SKM-1 treated with dmso at 0.1 percent for 144 hours (cell line): Measurements from ENCODE around the gene RHOB.
"Not testable (repeated sequence)": the region's sequence is repeated elsewhere in the genome, so short reads cannot be mapped to it uniquely, and the experiment has no call there.

Source experiments
- DNase-seq: peaks from one replicate; lab custom pipeline; 2025; ENCODE audit not compliant: unreplicated experiment; lab: John Stamatoyannopoulos, UW

The RHOB gene

DNA sequence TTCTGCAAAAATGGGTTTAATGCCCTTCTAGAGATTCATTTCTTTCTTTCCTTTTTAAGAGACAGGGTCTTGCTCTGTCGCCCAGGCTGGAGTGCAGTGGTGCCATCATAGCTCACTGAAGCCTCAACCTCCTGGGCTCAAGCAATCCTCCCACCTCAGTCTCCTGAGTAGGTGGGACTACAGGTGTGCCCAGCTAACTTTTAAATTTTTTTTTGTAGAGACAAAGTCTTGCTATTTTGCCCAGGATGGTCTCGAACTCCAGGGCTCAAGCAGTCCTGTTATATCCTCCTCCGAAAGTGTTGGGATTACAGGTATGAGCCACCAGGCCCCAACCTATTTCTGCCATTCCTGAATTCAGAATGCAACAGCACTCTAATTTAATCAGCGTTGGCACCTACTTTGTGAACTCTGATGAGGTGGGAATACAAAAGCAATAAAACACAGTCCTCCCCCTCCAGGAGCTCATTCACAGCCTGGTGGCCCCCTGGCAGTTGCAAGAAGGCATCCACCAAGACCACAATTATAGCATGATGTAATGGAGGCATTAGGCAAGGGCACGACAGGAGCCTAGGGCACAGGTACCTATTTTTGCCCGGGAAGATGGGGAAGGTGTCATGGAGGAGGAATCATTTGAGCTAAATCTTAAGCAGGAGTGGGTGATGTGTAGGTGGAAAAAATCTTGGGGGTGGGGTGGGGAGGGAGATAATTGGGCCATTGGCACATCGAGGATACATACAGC, 5.1 kb downstream of the RHOB start:
- no peak for DNase-seq

DNA sequence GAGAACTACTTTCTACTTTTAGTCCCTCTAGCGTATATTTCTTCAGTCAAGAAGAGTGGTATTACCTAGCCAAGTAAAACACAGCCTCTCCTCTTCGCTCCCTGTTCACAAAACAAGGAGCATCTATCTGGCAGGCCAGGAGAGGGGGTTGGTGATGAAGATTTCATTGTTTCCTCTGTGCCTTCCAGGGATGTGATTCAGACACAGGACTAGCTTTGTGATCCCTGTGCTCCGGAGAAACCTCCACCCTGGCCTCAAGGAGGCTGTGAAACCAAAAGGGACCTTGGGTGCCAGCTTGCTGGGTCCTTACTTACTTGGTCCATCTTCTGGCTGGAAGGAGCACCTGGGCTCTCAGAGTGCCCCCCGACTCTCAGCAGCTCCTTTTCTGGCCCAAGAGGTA, 5.7 kb downstream of the RHOB start:
- no peak for DNase-seq

DNA sequence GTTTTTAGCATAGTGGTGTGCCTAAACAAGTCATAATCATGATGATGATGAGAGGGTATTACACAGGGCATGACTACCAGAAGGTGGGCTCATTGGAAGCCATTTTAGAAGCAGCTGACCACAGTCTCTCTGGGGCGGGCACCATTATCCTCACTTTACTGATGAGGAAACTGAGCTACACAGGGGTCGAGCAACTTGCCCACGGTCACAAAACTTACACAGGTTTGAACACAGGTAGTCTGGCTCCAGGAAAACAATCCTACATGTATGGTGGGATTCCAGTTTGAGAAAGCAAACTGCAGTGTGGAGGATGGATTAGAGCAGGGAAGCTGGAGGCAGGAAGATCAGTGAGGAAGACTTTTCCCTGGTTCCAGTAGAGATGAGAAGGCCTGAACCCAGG, 6.2 kb downstream of the RHOB start:
- no peak for DNase-seq

DNA sequence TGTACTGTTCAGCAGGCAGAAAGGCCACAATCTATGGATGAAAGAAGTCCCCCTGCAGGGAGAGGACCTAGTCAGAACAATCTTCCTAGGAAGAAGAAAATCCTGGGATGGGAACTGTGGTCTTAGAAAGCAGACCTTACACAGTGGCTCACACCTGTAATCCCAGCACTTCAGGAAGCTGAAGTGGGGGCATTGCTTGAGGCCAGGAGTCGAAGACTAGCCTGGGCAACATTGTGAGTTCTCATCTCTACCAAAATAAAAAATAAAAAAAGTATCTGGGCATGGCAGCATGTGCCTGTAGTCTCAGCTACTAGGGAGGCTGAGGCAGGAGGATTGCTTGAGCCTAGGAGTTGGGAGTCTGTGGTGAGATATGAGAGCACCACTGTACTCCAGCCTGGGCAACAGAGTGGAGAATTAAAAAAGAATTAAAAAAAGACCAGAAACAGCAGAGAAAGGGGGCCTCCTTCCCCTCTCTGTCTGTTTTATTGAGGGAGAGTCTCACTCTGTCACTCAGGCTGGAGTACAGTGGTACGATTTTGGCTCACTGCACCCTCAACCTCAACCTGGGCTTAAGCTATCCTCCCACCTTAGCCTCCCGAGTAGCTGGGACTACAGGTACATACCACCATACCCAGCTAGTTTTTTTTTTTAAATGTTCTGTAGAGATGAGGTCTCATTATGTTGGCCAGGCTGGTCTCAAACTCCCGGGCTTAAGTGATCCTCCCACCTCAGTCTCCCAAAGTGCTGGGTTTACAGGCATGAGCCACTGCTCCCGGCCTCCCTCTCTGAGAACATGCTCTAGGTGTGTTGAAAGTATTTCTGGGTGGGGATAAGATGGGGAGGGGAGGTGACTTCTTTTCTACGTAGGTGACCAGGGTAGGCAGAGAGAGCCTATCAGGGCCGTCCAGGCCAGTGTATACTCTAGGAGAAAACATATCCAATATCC, 7.4 kb downstream of the RHOB start:
- DNase-seq = no peak

DNA sequence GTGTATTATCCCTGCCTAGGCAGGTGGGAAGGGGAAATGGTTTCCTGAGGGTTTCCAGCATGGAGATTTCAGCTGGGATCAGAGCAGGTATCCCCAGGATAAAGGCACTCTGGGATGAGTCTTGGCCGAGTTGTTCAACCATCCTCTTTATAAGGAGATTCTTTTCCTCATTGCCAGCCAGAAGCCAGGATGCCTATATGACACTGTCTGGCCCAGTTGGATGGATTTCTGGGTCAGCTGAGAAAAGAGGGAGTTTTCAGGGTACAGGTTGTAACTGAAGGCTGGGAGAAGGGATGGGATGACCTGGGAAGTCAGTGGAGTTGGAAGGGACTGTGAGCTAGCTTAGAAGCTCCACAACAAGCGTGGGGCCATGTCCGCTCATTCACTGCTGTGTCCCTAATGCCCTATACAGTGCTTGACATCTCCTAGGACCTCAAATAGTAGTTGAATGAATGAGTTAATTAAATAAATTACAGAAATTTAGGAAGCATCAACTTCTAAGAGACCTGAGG, 8.3 kb downstream of the RHOB start:
- DNase-seq = no peak

DNA sequence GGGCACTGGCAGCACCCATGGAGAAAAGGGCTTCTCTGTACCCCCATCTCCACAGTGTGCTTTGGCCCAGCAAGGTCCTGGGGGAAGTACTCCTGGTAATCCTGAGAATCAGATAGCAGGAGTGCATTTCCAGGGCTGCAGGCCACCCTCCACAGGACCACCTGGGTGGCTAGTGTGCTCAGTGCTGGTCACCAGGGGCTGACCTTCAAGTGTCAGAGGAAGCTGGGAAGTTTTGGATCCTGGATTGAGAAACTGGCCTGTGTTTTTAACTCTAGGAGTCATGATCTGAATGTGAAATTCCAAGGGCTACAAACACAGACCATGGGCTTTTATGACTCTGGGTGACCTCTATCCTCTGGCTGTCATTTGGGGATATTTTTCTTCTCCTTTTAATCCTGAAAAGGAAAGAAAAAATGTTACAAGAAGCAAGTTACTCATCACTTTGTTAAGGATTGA, 9.3 kb downstream of the RHOB start:
- DNase-seq = no peak

DNA sequence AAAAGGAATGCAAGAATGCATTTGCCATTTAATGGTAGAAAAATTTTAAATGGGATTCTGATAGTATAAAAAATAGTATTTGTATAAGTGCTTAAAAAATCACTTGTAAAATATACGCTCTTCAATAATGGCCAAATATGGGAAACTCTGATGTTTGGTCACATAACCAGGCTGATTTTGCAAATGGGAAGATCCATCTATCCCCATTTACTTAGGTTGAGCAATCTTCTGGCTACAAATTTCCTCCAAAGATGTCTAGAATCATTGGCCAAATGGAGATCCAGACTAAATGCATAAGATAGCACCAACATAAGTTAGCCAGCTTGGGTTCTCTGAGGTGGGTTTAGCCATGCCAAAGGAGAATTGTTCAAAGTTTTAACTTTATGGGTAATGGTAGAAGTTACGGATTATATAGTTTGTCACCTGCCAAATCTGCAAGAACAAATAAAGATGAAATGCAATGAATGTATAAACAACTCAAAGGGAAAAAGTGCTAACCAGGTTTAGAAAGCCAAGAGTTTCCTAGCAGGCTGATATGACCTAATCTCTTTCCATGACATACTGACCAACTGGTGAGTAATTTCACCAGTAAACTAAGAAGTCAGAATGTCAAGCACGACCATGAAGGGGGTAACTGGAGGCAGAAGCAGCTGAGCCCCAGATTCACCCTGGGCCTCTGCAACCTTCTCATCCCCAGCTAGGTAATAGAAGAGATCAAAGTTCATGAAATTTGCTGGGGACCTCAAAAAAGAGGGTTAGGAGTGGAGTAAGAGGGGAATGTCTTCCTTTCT, 10.0 kb downstream of the RHOB start:
- no peak for DNase-seq

DNA sequence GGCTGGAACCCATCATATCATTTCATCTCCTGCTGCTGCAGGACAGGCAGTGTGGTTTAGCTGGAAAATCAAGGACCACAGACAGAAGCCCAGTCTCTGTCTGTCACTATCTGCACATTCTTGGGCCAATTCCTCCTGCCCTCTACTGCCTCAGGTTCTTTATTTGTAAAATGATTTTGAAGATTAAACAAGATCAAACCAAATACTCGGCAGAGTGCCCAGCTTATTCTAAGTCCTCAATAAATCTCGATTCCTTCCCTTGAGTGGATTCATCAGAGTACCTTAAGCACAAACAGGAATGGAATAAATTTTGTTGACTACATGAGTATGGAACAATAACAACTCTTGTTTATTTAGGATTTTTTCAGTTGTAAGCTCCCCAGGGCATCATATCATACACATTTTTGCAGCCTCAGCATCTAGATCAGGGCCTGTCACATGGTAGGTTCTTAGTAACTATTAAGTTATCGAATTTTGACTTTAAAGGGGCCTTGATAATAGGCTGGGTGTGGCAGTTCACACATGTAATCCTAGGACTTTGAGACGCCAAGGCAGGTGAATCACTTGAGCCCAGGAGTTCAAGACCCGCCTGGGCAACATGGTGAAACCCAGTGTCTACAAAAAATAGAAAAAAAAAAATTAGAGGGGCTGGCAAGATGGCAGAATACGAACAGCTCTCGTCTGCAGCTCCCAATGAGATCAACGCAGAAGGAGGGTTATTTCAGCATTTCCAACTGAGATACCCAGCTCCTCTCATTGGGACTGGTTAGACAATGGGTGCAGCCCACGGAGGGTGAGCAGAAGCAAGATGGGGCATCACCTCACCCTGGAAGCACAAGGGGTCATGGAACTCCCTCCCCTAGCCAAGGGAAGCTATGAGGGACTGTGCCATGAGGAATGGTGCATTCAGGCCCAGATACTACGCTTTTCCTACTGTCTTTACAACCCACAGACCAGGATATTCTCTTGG, 11.1 kb downstream of the RHOB start:
- no peak for DNase-seq

DNA sequence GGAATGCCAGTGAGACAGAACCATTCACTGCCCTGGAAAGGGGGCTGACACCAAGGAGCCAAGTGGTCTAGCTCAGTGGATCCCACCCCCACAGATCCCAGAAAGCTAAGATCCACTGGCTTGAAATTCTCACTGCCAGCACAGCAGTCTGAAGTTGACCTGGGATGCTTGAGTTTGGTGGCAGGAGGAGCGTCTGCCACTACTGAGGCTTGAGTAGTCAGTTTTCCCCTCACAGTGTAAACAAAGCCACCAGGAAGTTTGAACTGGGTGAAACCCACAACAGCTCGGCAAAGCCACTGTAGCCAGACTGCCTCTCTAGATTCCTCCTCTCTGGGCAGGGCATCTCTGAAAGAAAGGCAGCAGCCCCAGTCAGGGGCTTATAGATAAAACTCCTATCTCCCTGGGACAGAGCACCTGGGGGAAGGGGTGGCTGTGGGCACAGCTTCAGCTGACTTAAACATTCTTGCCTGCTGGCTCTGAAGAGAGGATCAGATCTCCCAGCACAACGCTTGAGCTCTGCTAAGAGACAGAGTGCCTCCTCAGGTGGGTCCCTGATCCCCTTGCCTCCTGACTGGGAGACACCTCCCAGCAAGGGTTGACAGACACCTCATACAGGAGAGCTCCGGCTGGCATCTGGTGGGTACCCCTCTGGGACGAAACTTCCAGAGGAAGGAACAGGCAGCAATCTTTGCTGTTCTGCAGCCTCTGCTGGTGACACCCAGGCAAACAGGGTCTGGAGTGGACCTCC, 12.0 kb downstream of the RHOB start:
- not testable (repeated sequence) for DNase-seq

DNA sequence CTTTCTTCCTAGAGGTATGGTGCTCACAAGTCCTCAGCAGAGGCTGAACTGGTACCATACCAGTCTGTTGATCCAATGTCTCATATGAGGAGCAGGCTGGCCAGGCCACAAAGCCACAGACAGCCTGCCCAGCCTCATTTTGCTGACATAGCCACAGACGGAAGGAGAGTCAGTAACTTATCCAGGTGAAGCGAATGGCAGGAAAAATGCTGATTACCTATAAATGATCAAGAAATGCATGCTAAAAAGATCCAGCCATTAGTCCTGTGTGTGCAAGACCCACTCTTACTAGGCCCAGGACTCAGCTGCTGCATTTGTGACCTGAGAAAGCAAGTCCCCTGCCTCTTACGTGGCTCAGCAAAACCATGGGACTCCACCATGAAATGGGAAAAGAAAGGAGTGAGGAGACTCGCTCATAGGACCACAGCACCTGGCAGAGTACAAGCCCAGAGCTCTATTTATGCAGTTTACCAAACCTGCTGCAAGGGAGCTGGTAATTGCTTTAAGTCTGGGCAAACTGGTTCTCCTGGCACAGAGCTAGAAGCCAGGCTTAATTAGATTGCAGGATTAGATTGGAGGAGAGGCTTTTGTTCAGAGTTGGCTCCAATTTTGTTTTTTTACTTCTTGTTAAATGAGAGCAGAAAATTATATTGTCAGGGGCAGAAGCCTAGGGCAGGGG, 19.0 kb downstream of the RHOB start:
- no peak for DNase-seq

DNA sequence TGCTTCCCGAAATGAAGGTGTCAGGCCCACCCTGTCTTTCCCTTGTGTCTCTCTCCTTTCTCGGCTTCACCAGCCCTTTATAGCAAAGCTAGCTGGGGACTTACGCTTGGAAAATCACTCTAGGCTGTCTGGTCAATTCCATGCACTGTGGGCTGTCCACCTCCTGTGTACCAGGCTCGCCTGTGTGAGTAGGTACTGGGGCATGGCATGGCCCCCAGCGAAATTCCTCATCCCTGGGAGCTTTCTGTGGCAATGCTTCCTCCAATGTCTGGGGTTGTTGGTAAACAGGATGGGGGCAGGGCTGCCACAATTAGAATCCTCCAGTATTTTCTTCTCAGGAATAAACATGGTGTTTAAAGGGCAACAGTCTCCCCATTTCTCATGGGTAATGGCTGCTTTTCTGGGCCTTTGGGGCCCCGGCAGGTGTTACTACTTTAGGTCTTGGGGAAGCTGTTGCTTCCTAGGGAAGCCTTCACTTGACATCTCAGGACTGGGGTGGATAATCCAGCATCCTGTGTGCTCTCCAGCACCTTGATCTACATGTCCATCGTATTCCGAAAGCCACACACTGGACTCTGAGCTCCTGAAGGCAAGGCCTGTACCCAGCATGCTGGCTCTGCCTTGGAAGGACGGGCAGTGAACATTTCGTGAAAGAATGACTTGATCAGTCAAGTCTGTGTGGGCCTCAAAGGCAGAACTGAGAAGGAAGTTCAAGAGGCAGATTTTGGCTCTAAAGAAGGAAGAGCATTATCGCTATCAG, 21.1 kb downstream of the RHOB start:
- no peak for DNase-seq

DNA sequence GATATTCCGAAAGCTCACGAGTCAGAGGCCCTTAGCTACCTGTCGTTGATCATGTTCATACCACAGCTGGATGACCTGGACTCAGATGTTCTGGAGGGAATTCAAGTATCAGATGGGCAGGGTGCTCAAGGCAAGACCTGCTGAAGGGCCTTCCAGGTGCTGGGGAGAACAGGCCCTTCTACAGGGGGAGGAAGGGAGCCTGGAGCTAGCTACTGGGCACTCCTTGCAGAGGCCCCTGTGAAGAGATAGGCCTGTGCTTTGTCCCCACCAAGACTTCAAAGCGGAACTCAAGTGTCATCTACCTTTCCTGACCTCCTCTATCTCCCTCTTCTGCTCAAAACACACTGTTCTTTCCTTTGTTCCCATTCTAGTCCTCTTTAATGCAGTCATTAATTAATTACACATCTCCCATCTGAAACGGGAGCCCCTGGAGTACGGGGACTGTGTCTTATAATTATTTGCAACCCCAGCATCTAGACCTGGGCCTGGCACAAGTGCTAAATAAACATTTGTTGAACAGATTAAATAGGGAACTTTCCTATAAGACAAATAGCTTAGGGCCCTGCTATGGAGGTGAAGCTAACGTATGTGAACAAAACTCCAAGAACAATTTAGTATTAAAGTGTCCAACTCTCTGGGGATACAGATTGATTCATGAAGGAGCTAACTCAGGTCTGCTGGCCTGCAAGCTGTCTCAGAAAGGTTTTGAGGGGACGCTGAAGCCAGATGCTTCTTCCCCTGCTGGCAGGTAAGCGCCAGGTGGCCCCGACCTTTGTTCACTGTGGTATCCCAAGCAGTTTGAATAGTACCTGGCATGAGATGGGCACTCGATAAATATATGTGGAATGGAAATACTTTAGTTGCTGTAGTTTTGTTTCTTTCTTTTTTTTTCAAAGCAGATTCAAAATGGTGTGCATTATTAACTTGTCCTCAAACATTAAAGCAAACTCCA, 22.0 kb downstream of the RHOB start:
- no peak for DNase-seq

DNA sequence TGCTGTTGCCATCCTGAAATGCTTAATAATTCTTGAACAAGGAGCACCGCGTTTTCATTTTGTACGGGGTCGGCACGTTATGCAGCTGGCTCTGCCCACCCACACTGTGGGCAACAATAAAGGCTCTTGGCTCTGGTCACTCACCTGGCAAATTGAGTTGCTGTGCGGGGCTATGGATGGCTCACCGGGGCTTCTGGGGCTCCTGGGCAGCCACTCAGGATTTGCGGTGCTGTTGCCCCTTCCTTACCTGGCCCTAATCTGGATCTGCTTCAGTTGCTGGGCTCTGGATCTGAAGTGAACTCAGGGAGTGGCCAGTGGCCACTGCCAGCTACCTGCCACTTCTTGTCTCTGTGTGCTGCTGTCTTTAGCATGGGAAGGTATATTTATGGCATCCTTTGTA, 22.7 kb downstream of the RHOB start:
- no peak for DNase-seq

DNA sequence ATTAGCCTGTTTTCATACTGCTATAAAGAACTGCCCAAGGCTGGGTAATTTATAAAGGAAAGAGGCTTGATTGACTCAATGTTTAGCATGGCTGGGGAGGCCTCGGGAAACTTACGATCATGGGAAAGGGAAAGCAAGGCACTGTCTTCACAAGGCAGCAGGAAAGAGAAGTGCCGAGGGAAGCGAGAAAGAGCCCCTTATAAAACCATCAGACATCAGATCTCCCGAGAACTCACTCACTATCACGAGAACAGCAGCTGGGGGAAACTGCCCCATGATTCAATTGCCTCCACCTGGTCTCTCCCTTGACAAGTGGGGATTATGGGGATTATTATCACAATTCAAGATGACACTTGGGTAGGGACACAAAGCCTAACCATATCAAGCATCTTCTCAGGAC, 23.3 kb downstream of the RHOB start:
- no peak for DNase-seq

DNA sequence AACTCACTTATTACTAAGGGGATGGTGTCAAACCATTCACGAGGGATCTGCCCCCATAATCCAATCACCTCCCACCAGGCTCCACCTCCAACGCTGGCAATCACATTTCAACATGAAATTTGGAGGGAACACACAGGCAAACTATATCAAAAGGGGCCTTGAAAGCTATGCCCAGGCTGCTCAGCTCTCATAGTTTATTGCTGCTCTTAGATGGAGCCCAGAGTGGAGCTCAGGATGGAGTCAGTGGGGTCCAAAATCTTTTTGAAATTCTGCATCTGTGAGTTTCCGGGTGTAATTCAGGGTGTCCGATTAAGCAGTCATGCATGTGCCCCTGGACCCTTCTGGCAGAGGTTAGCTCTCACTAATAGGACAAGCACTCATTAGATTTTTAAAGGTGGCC, 24.3 kb downstream of the RHOB start:
- no peak for DNase-seq

DNA sequence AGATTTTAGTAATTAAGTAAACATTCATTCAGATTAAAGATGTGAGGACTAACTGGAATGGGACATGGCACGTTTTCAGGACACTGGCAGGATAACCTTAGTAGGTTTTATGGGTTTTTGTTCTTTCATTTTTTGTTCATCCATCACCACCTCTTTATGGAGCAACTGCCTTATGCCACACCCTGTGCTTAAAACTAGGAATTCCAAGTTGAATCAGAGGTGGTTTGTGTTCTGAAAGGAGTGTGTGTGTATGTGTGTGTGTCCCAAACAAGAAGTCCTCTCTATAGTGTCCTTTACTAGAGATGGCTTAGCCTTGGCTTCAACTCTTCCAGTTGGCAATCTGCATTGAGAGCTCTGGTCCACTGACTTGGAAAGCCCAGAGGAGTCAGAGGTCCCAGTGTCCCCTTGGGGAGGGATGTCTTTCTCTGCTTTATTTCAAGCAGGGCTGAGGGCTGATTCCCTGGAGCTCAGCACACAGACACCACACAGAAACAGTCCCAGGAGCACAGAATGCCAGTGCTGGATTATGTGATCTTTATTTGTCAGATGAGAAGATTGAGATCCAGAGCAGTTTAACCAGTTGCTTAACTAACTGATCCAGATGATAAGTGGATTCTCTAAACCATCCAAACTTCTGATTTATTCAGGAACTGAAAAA, 25.2 kb downstream of the RHOB start:
- no peak for DNase-seq
